GM12878 (cell line): Measurements from ENCODE around the gene HPS3. TPM values are rescaled to one million over a fixed set of nuclear protein-coding genes. Genes with fewer than 3 reads are reported as not detected.

Experiments used
- ATAC-seq: fragments of 200-7000 bp; cut with Tn5 transposase; 3 replicates; pipeline ENCODE4 v1.9.1; 2020; ENCODE audit warnings: mild to moderate bottlenecking, moderate library complexity
- BruUV-seq: library from RNA; stranded (reverse); fragments of 400-500 nt; replicated peaks from 2 replicates; lab custom pipeline; 2021; lab: Mats Ljungman, UMichigan
- CTCF ChIA-PET: fragments of 300-600 bp; sonication (Branson Sonifier 250); formaldehyde crosslinking; extraction: SDS; loops from one replicate; lab custom pipeline; 2021; ENCODE audit warnings: inconsistent platforms; lab: Yijun Ruan, JAX
- POLR2A ChIA-PET: fragments of 350-600 bp; formaldehyde crosslinking; extraction: SDS; loops from one replicate; lab custom pipeline; 2021; ENCODE audit warnings: inconsistent platforms; lab: Charles Lee
- RAD21 ChIA-PET: fragments of 300-600 bp; sonication (Branson Sonifier 250); formaldehyde crosslinking; loops from one replicate; lab custom pipeline; 2023; ENCODE audit warnings: antibody characterized with exemption; ENCODE audit not compliant: unreplicated experiment; lab: Charles Lee
- SMC1A ChIA-PET: fragments of 300-600 bp; sonication (Branson Sonifier 250); formaldehyde crosslinking; loops from one replicate; lab custom pipeline; 2023; ENCODE audit not compliant: unreplicated experiment, uncharacterized antibody; lab: Charles Lee
- DNase-seq: peaks from one replicate; pipeline ENCODE4 v3.0.0-alpha.2; 2011; ENCODE audit warnings: low read depth, low spot score
- FAIRE-seq: peaks from 3 replicates; lab custom pipeline; 2011; peaks lifted over from hg19 to GRCh38; lab: Jason Lieb, UNC
- H2AFZ ChIP-seq: 2 replicates; pipeline ENCODE4 v1.6.0; 2011; ENCODE audit warnings: low read depth, low read length, control low read depth; ENCODE audit not compliant: control insufficient read depth
- H3K27ac ChIP-seq: 2 replicates; pipeline ENCODE4 v1.5.1; 2011; ENCODE audit warnings: control low read depth; ENCODE audit not compliant: control insufficient read depth, insufficient read depth
- H3K27me3 ChIP-seq, 2 experiments: replicated peaks in 1 of 2; 2 replicates each; pipeline versions ENCODE4 v1.6.0 to v1.6.1; 2011; ENCODE audit warnings: low read length in 1 of 2; ENCODE audit not compliant: control insufficient read depth in 2 of 2, insufficient read depth in 2 of 2
- H3K36me3 ChIP-seq, 2 experiments: 2 replicates each; pipeline ENCODE4 v1.5.1; 2011; ENCODE audit warnings: low read length in 1 of 2; ENCODE audit not compliant: control insufficient read depth in 2 of 2, insufficient read depth in 2 of 2
- H3K4me1 ChIP-seq: 2 replicates; pipeline ENCODE4 v1.6.1; 2011; ENCODE audit warnings: mild to moderate bottlenecking, low read length, moderate library complexity, mixed read lengths; ENCODE audit not compliant: control insufficient read depth, insufficient read depth
- H3K4me2 ChIP-seq: 2 replicates; pipeline ENCODE4 v1.6.0; 2011; ENCODE audit warnings: control low read depth; ENCODE audit not compliant: control insufficient read depth, insufficient read depth
- H3K4me3 ChIP-seq: fragments of 200-600 bp; sonication (generic); 2 replicates; pipeline ENCODE4 v1.5.1; 2016
- H3K79me2 ChIP-seq: 2 replicates; pipeline ENCODE4 v1.6.0; 2011; ENCODE audit warnings: low read length; ENCODE audit not compliant: control insufficient read depth, insufficient read depth
- H3K9ac ChIP-seq: 2 replicates; pipeline ENCODE4 v1.8.0; 2011; ENCODE audit warnings: low read length, control low read depth, mixed read lengths; ENCODE audit not compliant: control insufficient read depth, insufficient read depth
- H3K9me3 ChIP-seq: replicated peaks from 3 replicates; pipeline ENCODE4 v1.5.1; 2011; ENCODE audit warnings: mild to moderate bottlenecking, low read length; ENCODE audit not compliant: control insufficient read depth, insufficient read depth
- H4K20me1 ChIP-seq: 2 replicates; pipeline ENCODE4 v1.6.0; 2011; ENCODE audit not compliant: control insufficient read depth, insufficient read depth
- BCLAF1 ChIP-seq: fragments of 450-650 bp; IDR thresholded peaks from 2 replicates; pipeline ENCODE4 v1.6.1; 2017; ENCODE audit warnings: antibody characterized with exemption, mild to moderate bottlenecking, moderate library complexity
- RUNX3 ChIP-seq: IDR thresholded peaks from 2 replicates; pipeline ENCODE4 v1.6.1; 2012; ENCODE audit warnings: low read length, inconsistent platforms
- STAT3 ChIP-seq: IDR thresholded peaks from 2 replicates; pipeline ENCODE4 v1.6.1; 2011; ENCODE audit warnings: low read depth, low read length, improper control_type of control experiment
- WGBS: methylation state at CpG from one replicate; pipeline ENCODE4 v1.1.6; 2016; ENCODE audit warnings: low lambda C conversion rate; ENCODE audit not compliant: insufficient replicate concordance, insufficient coverage; ENCODE audit errors: missing lambda C conversion rate; 5-methylcytosine and 5-hydroxymethylcytosine counted together
- in situ Hi-C: fragments of 300-500 bp; cut with MboI; formaldehyde crosslinking; loops from 9 replicates; pipeline ENCODE4 v1.14.3; 2018; ENCODE audit warnings: mixed read lengths
- intact Hi-C: fragments of 100-400 bp; cut with micrococcal nuclease; formaldehyde crosslinking; loops from one replicate; pipeline ENCODE4 v1.14.2; 2022; ENCODE audit not compliant: unreplicated experiment
- polyA plus RNA-seq, 11 experiments: library from polyadenylated mRNA; depleted of rRNA in 4 of 11; unstranded in 6 of 11; stranded (reverse) in 5 of 11; fragments of >200 nt; fragmentation: Nextera tagmentation in 4 of 11; fragmentation: Illumina TruSeq in 1 of 11; extraction: Ambion mirVana in 4 of 11; extraction: Trizol in 1 of 11; gene quantifications; 1 replicate in 1 of 11; 2 replicates in 10 of 11; pipeline versions ENCODE4 v1.2.1 to v1.2.3, GENCODE V29; 2011 to 2016; ENCODE audit warnings: inconsistent platforms in 2 of 11, missing spikeins in 2 of 11, low read depth in 1 of 11
- total RNA-seq, 4 experiments: library from RNA; depleted of rRNA in 3 of 4; stranded (reverse); fragments of >200 nt in 3 of 4; fragmentation: Illumina TruSeq in 1 of 4; extraction: Trizol in 1 of 4; gene quantifications; 2 replicates each; pipeline versions ENCODE4 v1.2.1 to v1.2.3, GENCODE V29; 2013 to 2021

Gene HPS3
- total and polyA plus RNA-seq, 10 of the 15 experiments (the other 5 are each of a cell fraction or from before 2014, with no cell fraction given): 2.7 to 26.5 (median 14.8) TPM

- CTCF ChIA-PET: interaction anchor here (0.9 to 7.2 kb wide), 7 partner anchors 28 to 372 kb away, joined by 3 to 168 read pairs (median 28); no protein-coding TSS in a partner anchor
- Histone ChIP-seq H3K27me3 (no peaks in the 10 kb centered on the region), H3K27ac (no peak overlapping the region), H3K4me1 (no peaks in the 10 kb centered on the region), H3K4me2 (no peak overlapping the region), H3K9ac (no peak overlapping the region), H3K4me3 (no peak overlapping the region), H4K20me1 (no peaks in the 10 kb centered on the region), H3K9me3 (no peaks in the 10 kb centered on the region), H3K79me2 (no peaks in the 10 kb centered on the region), H2AFZ (no peak overlapping the region), H3K36me3 (no peaks in the 10 kb centered on the region)
- ATAC-seq: no peak
- POLR2A ChIA-PET: no interaction called here
- 65% methylated on average over 9 of the region's 9 CpGs for WGBS
- FAIRE-seq: no peak
- in situ Hi-C loops (loop anchor here (5.0 kb wide), 1 partner anchor 154 kb away; no protein-coding TSS in a partner anchor), intact Hi-C loops (loop anchor here (5.0 kb wide), 1 partner anchor 256 kb away; no protein-coding TSS in a partner anchor)
- no peak for DNase-seq
- BruUV-seq: no TSS peak
- no peak for TF ChIP-seq STAT3
- TF ChIP-seq BCLAF1: no peak
- no peak for TF ChIP-seq RUNX3
- RAD21 ChIA-PET: interaction anchor here (1.0 to 3.6 kb wide), 2 partner anchors 154 to 164 kb away, joined by 3 to 29 read pairs; no protein-coding TSS in a partner anchor
- SMC1A ChIA-PET: interaction anchor here (1.0 to 7.0 kb wide), 4 partner anchors 23 to 163 kb away, joined by 5 to 86 read pairs (median 22); no protein-coding TSS in a partner anchor
These were observed 10.7 kb upstream of the HPS3 start for GRCh38 chr3:149118724-149119123.
